NCI-H82 treated with DMSO at 0.1 percent for 48 hours (cell line): ENCODE results near the gene NCMAP.
A peak's percentile ranks its signal among the peaks of the same experiment; 100 is the strongest.
"Not testable (repeated sequence)": the region's sequence is repeated elsewhere in the genome, so short reads cannot be mapped to it uniquely, and the experiment has no call there.

Experiments
- DNase-seq: peaks from one replicate; lab custom pipeline; 2025; ENCODE audit not compliant: unreplicated experiment; lab: John Stamatoyannopoulos, UW

Gene NCMAP

DNA sequence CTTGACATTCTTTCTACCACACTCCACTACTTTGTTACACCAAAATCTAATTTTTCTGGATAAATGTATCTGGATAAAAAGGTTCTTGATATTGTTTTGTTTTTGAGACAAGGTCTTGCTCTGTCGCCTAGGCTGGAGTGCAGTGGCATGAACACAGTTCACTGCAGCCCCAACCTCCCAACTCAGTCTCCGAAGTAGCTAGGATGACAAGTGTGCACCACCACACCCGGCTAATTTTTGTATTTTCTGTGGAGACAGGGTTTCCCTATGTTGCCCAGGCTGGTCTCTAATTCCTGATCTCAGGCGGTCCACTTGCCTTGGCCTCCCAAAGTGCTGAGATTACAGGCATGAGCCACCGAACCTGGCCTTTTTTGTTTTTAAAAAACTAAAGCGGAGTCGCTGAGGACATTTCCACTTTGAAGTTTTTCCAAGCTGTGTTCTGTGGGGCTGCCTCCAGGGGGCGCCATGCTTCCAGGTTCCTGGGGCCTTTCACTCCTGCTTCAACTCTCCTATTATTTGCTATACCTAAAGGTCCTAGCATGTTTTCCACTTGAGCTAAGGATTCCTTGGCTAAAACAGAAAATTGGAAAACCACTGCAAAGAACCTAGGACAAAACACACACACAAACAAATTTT is 14.1 kb upstream of the NCMAP start:
- DNase-seq = no peak

DNA sequence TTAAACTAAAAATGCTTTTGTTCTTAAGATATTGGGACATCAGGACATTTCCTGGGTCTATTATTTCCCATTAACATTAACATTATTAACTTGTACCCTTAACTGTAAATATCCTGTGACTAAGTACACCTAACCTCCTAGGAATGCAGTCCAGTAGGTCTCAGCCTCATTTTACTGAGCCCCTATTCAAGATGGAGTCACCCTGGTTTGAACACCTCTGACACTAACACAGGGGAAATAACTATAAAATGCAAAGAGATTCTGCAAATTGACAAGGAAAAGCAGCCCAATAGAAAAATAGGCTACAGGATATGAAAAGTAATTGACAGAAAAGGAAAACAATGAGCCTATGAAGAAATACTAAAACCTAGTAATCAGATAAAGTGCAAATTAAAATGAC is 11.6 kb upstream of the NCMAP start:
- DNase-seq = no peak

DNA sequence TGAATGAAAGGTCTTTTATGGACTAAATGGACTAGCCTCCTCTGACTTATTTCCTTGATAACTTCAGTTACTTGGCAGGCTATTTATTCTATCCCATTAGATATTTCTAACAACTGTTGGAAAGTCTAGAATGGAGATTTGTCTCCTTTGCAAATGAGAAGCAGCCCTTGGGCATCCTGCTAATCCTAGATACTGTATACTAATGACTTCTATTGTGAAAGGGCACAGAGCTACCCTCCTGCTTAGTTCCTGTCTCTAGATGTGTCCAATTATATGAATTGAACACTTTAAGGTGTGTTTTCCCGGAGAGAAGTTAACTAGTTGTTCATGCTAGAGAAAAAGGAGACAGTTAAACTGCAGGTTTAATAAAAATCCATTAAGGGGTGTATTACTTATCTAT is 10.2 kb upstream of the NCMAP start:
- peak; percentile 15 for DNase-seq

DNA sequence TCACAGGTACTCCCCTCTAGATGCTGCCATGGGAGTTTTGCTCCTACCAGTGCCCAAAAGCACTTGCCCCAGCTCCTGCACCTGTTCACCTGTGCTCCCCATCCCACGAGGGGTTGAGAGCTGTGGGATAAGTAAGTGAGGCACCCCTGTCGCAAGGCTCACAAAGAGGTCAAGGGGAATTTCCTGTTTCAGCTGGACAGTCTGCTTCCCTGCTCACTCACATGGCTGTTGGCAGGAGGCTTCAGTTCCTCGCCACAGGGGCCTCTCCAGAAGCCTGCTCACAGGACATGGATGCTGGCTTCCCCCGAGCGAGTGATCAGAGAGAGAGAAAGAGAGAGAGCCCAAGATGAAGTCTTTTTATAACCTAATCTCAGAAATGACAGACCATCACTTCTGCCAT is 8.7 kb upstream of the NCMAP start:
- no peak for DNase-seq

DNA sequence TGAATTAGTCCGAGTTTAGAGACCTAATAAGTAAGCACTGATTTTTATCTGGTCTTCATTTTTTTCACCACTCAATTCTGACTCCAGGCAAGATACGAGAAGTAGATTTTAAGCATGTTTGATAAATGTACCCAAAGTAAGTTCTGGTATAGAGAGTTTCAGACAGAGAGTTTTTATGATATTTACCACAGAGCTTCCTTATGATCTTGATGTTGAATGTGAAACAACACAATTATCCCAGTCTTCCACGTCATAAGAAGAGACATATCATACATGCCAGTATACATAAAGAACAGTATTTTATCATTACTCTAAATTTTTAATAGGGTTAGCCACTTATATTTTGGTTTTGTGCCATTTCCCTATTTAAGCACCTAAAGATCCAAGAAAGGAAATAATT is 7.8 kb upstream of the NCMAP start:
- no peak for DNase-seq

DNA sequence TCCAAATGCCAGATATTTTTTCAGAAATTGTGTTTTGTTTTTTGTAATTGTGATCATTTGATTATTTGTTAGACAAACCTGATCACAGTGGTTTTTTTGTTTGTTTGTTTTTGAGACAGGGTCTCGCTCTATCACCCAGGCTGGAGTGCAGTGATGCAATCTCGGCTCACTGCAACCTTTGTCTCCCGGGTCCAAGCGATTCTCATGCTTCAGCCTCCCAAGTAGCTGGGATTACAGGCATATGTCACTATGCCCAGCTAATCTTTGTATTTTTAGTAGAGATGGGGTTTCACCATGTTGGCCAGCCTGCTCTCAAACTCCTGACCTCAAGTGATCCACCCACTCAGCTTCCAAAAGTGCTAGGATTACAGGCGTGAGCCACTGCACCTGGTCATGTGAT is 6.7 kb upstream of the NCMAP start:
- DNase-seq = not testable (repeated sequence)

DNA sequence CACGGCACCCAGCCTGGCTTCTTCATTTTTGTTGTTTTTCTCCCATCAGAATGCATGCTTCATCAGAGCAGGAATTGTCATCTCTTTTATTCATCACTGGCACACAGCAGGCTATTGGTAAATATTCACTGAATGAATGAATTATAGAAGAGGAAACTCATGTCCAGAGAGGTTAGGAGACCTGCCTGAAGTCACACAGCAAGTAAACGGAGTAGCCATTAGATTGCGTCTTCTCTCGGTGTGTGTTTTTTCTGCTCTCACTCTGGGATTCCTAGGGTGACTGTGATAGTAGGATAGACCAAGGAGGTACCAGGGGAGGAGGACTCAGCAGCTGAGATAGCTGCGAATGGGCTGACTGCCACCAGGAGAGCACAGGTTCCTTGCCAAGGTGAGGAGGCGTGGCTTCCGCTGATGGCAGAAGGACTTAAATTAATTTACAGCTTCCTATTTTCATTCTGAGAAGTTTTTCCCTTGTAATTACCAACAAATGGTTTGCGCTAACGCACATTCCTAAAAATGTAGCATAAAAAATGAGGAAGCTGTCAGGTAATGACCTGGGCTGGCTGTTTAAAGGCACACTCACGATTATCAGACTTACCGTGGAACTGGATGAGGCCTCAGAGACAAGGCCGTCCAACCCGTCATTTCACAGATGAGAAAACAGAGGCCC is 4.5 kb upstream of the NCMAP start:
- DNase-seq = no peak

DNA sequence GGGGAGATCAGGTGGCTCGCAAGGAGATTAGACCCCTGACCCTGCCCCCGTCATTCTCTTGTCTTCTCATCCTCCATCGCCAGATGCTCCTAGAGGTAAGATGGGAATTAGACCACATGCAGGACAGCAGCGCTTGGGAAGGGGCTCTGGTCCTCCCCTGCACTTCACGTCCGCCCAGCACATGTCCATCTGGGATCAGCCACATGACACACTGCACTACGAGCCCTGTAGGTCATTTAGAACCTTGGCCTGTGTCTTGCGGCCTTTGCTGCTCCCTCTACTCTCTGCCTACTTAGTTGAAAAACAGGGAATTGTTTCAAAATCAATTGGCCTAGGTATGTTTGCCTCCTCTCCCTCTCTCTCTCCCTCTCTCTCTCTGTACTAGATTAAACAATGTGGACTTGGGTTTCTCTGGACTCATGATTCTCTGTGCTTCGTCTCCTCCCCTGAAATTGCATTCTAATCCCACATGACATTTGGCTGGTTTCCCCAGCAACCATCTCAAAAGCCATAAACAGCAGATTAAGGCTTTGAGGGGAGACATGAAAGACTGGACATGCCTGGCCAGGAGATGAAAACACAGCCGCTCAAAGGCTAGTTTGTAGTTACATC is 3.8 kb upstream of the NCMAP start:
- peak; percentile 88 for DNase-seq

DNA sequence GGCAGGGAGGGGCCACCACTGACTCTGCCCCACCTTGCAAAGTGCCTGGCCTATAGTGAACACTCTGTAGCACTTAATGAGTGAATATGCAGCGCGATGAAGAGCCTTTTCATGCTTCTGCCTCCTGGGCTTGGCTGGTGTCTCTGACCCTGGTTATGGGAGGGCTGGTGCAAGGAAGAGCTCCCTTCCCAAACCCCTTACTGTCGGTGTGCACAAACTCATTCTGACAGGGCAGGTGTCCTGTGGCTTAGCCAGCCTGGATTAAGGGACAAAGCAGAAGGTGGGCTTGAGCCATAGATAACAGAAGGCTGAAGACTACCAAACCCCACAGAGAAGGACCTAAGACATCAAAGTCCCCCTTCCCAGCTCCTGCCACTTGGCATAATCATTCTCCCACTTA is 2.0 kb upstream of the NCMAP start:
- peak; percentile 43 for DNase-seq

DNA sequence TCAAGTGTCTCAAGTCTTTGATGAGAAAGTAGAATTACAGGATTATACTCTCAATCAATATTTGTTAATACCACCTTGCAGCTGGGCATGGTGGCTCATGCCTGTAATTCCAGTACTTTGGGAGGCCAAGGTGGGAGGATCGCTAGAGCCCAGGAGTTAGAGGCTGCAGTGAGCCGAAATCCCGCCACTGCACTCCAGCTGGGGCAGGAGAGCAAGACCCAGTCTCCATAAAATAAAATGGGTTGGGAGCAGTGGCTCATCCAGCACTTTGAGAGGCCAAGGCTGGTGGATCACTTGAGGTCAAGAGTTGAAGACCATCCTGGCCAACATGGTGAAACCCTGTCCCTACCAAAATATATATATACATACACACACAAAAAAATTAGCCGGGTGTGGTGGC is 1.2 kb upstream of the NCMAP start:
- no peak for DNase-seq

DNA sequence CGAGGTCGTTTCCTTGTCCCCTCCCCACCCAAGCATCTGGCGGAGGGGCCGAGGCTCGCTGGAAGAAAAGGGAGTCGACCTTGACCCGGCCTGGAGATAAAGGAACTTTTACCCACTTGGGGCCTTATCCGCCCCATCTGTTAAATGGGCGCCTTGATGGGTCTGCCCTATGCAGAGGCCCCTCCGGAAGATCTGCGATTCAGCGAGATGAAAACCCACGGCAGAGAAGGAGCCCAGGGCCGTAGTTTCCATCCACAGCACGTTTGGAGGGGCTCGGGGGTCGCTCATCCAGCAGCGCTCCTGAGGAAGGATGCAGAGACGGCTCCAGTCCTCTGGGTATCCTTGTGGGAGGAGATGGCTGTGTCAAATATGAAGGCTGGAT is 518 bp downstream of the NCMAP start:
- no peak for DNase-seq

DNA sequence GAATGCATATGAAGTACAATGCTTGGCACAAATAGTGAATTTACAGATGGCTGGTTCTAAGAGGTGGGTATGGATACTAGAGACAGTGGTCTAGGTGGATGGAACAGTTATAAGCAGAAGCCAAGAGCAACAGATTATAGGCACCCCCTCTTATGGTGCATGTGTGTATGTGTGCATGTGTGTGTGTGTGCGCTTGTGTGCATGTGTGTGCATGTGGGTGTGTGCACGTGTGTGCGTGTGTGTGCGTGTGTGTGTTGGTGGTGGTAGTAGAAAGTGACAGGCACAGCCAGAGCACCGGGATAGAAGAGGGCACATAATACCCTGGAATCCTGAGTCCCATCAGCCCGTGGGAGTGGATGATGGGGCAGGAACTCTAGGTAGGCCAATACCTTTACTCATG is 1.3 kb downstream of the NCMAP start:
- no peak for DNase-seq

DNA sequence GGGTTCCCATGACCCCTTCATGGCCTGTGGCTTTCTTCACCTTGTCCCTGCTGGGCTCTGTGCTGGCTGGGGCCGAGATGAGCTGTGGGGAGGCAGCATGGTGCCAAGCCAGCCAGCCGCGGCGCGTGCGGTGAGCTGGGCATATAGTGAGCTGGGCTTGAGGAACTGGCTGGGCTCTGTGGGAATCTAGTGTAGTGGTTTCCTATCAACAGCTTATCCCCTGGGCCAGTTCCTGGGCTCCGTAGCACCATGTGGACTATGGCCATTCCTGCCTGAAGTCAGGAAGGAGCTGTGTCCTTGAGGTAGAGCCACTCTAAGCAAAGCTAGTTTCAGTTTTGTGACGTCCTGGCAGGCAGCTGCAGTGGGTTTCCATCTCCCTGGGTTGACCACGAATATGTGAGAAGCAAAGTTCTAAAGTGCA is 1.8 kb downstream of the NCMAP start:
- no peak for DNase-seq

DNA sequence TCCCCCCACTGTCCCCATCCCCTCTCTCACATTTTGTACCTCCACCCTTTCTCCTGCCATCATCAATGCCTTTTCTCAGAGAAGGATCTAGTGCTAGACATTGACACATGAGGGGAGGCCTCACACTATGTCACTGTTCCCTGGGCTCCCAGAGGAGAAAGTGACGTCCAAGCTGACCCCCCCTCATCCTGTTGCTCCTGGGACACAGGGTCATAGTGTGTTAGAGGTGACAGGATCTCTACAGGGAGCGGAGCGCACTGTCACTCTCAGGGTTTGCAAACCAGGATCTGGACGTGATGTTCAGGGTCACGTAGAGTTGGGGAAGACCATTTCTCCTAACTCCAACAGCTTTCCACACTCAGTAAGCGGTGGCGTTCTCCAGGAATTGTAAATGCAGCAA is 2.6 kb downstream of the NCMAP start:
- DNase-seq = no peak

DNA sequence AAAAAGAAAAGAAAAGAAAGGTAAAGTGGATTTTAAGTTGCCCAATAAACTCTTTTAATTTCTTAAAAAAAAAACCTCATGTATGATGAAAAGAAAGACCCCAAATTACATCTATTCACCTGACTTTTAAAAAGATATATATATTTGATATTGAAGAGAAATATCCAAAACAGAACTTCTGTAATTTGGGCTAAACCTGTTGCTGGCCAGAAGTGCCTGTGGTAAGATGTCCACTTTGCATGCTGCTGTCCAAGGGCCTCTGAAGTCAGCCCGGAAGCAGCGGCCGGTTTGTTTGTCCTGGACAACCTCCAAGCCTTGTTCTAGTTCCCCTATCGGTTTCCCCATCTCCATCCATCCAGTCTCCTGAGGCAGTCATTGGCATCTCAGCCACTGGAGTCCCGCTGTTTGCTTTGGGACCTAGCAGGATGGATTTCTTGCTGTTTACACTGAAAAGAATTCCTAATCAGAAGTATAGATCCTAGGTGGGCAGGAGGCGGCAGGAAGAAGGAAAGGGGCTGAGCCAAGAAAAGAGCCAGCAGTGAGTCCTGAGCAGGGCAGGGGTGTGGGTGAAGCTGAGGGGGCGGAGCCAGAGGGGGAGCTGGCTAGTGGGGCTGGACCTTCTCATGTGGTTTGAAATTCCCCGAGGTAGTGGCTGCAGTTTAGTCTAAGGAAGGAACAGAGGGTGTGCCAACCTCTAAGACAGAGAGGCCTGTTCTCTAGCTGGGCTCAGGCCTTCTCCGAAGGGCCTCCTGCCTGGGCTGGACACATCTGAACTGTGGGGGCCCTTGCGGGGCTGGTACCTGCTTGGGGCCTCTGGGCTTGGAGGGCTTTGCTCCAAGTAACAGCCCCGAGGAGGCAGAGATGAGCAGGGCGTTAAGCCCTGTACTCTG is 3.3 kb downstream of the NCMAP start:
- no peak for DNase-seq

DNA sequence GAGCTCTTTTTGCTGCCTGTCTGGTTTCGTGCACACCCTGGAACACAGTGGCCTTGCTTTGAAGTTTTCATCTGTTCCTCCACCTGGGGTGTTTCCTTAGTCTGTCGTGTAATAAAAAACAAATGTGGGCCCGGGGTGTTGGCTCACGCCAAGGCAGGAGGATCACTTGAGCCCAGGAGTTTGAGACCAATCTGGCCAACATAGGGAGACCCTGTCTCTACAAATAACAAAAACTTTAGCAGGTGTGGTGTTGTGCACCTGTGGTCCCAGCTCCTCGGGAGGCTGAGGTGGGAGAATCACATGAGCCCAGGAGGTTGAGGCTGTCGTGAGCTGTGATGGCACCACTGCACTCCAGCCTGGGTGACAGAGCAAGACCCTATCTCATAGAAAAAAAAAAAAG is 4.5 kb downstream of the NCMAP start:
- no peak for DNase-seq

DNA sequence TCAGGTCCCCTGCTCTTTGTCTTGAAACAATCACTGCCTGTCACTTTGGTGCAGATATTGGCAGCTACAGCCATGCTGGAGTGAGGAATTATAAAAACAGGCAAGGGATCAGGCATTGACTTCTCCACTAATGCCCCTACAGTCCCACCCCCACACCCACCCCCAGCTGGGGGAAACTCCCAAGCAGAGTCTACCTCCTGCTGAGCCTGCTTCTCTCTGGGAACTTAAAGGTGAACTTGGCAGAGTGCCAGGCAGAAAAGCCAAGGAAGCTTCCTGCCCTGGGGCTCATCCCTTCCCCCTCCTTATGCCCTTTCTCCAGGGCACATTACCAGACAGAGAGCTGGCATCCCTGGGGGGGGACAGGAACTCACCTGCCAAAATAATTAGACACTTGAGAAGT is 6.7 kb downstream of the NCMAP start:
- peak; percentile 87 for DNase-seq

DNA sequence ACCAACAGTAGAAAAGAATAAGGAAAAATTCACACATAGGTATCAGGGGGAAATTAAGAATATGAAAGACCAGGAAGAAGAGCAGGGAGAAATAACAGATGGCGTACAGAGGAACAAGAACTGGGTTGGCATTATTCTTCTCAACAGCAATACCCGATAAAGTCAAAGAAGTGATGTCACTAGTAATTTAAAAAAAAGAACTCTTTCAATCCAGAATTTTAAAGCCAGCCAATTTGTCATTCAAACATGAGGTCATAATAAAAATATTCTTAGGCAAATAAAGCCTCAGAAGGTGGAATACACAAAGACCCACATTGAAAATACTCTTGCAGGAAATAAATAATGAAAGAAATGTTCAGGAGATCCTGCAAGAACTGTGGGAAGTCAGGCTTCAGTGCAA is 8.8 kb downstream of the NCMAP start:
- DNase-seq = no peak

DNA sequence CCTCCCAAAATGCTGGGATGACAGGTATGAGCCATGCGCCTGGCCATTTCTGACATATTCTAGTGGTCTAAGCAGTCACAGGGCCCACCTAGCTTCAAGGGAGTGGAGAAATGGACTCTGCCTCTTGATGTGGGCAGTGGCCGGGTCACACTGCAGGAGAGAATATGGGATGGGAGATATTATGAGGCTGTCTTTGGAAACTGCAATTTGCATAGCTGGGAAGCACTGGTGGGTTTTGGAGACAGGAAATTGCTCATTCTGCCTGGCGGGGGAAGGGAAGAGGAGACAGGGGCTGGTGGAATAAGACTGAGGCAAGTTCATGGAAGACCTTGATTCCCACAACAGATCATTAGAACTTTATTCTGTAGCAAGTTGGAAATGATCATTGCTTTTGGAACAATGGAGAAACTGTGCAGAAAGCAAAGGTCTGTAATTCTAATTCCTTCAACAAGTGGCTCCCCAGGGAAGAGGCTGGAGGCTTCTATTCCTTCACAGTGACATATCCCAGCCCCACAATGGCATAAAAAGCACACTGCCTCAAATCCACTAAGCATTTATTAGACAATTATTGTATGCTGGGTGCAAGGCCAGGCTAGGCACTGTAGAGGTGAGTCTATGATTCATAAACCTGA is 10.5 kb downstream of the NCMAP start:
- no peak for DNase-seq

DNA sequence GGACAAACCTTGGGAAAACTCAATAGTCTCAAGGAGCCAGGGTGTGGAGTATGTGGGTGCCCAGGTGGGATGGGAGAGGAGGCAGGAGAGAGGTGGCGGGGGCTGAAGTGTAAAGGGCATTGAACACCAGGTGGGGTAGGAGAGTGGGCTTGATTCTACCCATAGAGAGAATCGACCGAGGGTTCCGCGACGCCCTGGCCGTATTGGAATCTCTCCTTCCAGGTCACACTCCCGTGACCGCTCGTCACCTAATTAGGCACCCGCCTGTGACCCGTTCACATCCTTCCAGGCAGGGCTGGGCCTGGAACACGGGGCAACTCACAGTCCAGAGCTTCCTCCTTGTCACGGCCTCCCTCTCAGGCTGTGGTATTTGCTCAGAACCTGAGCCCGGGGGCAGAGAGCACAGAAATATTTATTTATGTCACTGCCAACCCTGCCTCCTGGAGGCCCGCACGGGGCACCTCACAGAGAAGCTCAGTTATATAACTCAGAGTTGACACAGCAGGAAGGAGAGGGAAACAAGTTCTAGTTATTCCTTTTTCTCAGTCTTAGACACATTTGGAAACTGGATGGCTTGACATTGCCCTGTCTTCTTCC is 12.0 kb downstream of the NCMAP start:
- DNase-seq = no peak

DNA sequence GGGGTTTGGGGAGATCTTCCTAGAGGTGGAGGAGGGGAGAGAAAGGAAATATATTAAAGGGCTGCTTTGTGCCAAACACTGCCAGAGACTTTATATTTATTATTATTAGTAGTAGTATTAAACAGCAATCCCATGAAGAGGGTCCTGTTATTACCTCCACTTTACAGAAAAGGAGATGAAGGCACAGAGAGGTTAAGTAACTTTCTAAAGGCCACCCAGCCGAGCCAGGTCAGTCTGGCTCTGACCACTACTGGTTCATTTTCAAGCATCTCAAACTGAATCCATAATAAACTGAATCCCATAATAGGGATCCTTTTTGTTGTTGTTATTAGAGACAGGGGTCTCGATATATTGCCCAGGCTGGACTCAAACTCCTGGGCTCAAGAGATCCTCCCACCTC is 12.6 kb downstream of the NCMAP start:
- DNase-seq = no peak
